HG03060 (cell line): ENCODE data around the gene TGM2.

ENCODE experiments used
- ATAC-seq: cut with Tn5 transposase; IDR thresholded peaks from one replicate; pipeline ENCODE4 v1.9.1; 2021; ENCODE audit warnings: low read depth, moderate number of reproducible peaks; ENCODE audit not compliant: unreplicated experiment

The TGM2 gene

GRCh38 chr20:38178065-38178491 is 13.0 kb upstream of the TGM2 start:
- ATAC-seq: no peak

- no peak for ATAC-seq
Measured at GRCh38 chr20:38177201-38177600, 12.1 kb upstream of the TGM2 start.

- no peak for ATAC-seq
Measured at GRCh38 chr20:38175304-38176180, 10.5 kb upstream of the TGM2 start.

- ATAC-seq: no peak
Measured at GRCh38 chr20:38173237-38174156, 8.4 kb upstream of the TGM2 start.

GRCh38 chr20:38172408-38172807 is 7.3 kb upstream of the TGM2 start:
- ATAC-seq: no peak

- ATAC-seq: no peak
Measured at GRCh38 chr20:38171675-38172043, 6.6 kb upstream of the TGM2 start.

GRCh38 chr20:38170826-38171674 is 6.0 kb upstream of the TGM2 start:
- no peak for ATAC-seq

- no peak for ATAC-seq
Measured at GRCh38 chr20:38170219-38170825, 5.3 kb upstream of the TGM2 start.

- no peak for ATAC-seq
Measured at GRCh38 chr20:38169636-38170193, 4.6 kb upstream of the TGM2 start.

- ATAC-seq: no peak
Measured at GRCh38 chr20:38168791-38169589, 3.9 kb upstream of the TGM2 start.

- no peak for ATAC-seq
Measured at GRCh38 chr20:38167851-38168760, 3.0 kb upstream of the TGM2 start.

- ATAC-seq: no peak
Measured at GRCh38 chr20:38167328-38167850, 2.3 kb upstream of the TGM2 start.

GRCh38 chr20:38166703-38167233 is 1.7 kb upstream of the TGM2 start:
- no peak for ATAC-seq

GRCh38 chr20:38165966-38166702 is 1.1 kb upstream of the TGM2 start:
- ATAC-seq: no peak

- ATAC-seq: no peak
Measured at GRCh38 chr20:38164624-38165088, 414 bp downstream of the TGM2 start.

GRCh38 chr20:38164069-38164468 is 1.0 kb downstream of the TGM2 start:
- no peak for ATAC-seq
